ENCODE results near the gene CGB7. TPM values are rescaled to one million over a fixed set of nuclear protein-coding genes. Genes with fewer than 3 reads are reported as not detected.

Gene CGB7
- total and polyA plus RNA-seq, 12 donors: 0.14 to 0.37 TPM; not detected in 10

DNA sequence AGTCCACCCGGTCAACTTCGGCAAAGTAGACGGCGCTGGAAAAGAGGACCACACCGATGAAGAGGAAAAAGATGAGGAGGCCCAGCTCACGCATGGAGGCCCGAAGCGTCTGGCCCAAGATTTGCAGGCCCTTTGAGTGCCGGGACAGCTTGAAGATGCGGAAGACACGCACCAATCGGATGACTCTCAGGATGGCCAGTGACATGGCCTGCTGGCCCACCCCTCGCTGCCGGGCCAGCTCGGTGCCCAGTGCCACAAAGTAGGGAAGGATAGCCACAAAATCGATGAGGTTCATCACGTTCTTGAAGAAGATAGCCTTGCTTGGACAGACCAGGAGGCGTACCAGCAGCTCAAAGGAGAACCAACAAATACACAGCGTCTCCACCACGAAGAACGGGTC is 12.9 kb upstream of the CGB7 start:
- DNase-seq: no peak
- Histone ChIP-seq H3K36me3 (no peaks in the 10 kb centered on the region), H3K9me3 (no peaks in the 10 kb centered on the region), H3K4me3 (no peak overlapping the region), H3K27me3 (peaks cover 0 to 90% (median 68%) of the 10 kb centered on the region in 7 donors), H3K27ac (no peak overlapping the region), H3K4me1 (peaks cover 0 to 10% (median 3%) of the 10 kb centered on the region in 9 donors)
- intact Hi-C loops (cut with DNase I): loop anchor here in 2 of 10 donors (10.0 kb wide), 1 partner anchor 76 kb away; the partner anchor contains the start of genes GYS1 (in 2 of the 2) and RUVBL2 (in 2 of the 2)
- 96 to 97% methylated on average over 21 of the region's 21 CpGs for WGBS, 2 donors
- ATAC-seq: no peak
- TF ChIP-seq, protein P1, sequence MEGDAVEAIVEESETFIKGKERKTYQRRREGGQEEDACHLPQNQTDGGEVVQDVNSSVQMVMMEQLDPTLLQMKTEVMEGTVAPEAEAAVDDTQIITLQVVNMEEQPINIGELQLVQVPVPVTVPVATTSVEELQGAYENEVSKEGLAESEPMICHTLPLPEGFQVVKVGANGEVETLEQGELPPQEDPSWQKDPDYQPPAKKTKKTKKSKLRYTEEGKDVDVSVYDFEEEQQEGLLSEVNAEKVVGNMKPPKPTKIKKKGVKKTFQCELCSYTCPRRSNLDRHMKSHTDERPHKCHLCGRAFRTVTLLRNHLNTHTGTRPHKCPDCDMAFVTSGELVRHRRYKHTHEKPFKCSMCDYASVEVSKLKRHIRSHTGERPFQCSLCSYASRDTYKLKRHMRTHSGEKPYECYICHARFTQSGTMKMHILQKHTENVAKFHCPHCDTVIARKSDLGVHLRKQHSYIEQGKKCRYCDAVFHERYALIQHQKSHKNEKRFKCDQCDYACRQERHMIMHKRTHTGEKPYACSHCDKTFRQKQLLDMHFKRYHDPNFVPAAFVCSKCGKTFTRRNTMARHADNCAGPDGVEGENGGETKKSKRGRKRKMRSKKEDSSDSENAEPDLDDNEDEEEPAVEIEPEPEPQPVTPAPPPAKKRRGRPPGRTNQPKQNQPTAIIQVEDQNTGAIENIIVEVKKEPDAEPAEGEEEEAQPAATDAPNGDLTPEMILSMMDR (IDR thresholded peaks at IDR 0.05): no peak

DNA sequence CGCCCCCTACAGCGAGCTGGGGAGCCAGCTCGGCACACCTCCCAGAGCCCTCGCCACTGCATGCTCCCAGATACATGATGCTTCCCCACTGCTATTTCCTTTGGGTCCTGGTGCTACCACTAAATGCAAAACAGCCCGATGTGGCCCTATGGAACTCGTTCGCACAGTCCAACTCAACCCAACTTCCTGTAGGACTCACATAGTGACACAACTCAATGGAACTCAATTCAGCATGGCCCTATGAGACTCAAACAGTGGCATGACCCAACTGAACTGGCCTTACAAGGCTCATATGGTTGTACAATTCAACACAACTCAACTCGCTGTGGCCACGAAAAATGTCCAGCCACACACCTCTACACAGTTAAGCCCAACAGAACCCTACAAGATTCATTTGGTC is 11.5 kb upstream of the CGB7 start:
- peaks cover 0 to 95% (median 74%) of the 10 kb centered on the region in 7 donors for H3K27me3 ChIP-seq
- ATAC-seq: no peak
- no peak overlapping the region for H3K27ac ChIP-seq
- H3K9me3 ChIP-seq: no peaks in the 10 kb centered on the region
- DNase-seq: no peak
- peaks cover 0 to 21% (median 9%) of the 10 kb centered on the region in 9 donors for H3K4me1 ChIP-seq
- H3K36me3 ChIP-seq: no peaks in the 10 kb centered on the region
- H3K4me3 ChIP-seq: no peak overlapping the region
- intact Hi-C loops (cut with DNase I): no loop called here
- whole genome bisulfite sequencing, 2 donors: 93 to 95% methylated on average over 9 of the region's 9 CpGs
- TF ChIP-seq, protein P1 (IDR thresholded peaks at IDR 0.05): no peak

DNA sequence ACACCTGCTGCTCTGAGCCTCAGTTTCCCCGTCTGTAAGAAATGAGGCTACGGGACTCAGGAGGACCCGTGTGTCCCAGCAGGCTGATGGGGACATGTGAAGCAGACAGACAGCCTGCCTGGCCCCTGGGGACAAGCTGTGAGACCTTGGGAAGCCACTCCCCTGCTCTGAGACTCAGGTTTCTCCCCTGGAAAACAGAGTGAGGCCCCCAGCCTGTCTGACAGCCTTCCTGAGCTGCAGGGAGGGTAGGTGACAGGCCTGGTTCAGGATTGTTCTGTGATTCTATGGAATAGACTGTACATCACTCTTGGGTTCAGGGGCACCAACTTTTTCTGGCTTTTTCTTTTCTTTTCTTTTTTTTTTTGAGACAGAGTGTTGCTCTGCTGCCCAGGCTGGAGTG is 10.0 kb upstream of the CGB7 start:
- ATAC-seq (no peak), DNase-seq (no peak)
- TF ChIP-seq, protein P1 (IDR thresholded peaks at IDR 0.05): no peak
- peaks cover 0 to 22% (median 9%) of the 10 kb centered on the region in 9 donors for H3K4me1 ChIP-seq
- intact Hi-C loops (cut with DNase I): no loop called here
- 55 to 64% methylated on average over 3 of the region's 3 CpGs for whole genome bisulfite sequencing, 2 donors
- no peaks in the 10 kb centered on the region for H3K9me3 ChIP-seq
- H3K27me3 ChIP-seq: peaks cover 0 to 95% (median 72%) of the 10 kb centered on the region in 7 donors
- H3K4me3 ChIP-seq: no peak overlapping the region
- no peaks in the 10 kb centered on the region for H3K36me3 ChIP-seq
- no peak overlapping the region for H3K27ac ChIP-seq

DNA sequence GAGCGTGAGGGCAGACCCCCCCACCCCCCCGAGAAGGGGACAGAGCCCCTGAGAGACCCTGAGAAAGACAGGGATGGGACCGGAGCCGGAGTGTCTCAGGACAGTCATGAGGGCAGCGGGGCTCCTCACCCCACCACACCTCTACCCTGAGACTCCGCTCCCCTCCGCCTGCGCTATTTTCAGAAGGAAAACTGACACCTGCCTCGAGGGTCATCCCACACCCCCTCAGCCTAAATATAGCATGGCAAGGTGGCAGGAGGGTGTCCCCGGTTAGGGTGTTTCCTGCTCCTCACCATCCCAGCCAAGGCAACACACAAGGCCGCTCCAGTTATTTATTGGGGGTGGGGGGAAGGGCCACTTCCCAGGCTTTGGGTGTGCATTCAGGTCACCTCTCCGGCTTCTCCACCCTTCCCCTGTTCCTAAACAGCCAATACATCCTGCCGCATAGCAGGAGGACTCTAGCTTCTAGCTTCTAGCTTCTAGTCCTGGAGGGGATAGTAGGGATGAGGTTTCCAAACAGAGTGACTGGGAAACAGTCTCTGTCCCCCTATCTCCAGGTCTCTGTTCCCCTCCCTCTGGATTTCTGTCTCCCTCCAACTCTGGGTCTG is 8.5 kb upstream of the CGB7 start:
- Histone ChIP-seq H3K36me3 (no peaks in the 10 kb centered on the region), H3K9me3 (no peaks in the 10 kb centered on the region), H3K27ac (no peak overlapping the region), H3K27me3 (peaks cover 0 to 95% (median 66%) of the 10 kb centered on the region in 7 donors), H3K4me3 (no peak overlapping the region), H3K4me1 (peaks cover 0 to 22% (median 9%) of the 10 kb centered on the region in 9 donors)
- TF ChIP-seq, protein P1 (IDR thresholded peaks at IDR 0.05): no peak
- intact Hi-C loops (cut with DNase I): no loop called here
- peak in 1 of 8 donors; percentile 46 for ATAC-seq
- 34 to 35% methylated on average over 12 to 13 of the region's 13 CpGs for WGBS, 2 donors
- no peak for DNase-seq

Measured in heart right ventricle (tissue), 16 donors.